Stomach (tissue), 4 donors: ENCODE measurements around the gene EOLA2.

ENCODE experiments used
- EP300 ChIP-seq: sonication (generic); formaldehyde crosslinking; IDR thresholded peaks from one replicate; pipeline ENCODE4 v1.6.1; 2017; ENCODE audit warnings: antibody characterized with exemption
- POLR2A ChIP-seq, 4 donors: fragments of 450-650 bp; IDR thresholded peaks; one replicate each; pipeline ENCODE4 v1.6.1; 2016; ENCODE audit warnings: antibody characterized with exemption in 4 of 4, control low read depth in 2 of 4, mild to moderate bottlenecking in 1 of 4, moderate library complexity in 1 of 4

DNA sequence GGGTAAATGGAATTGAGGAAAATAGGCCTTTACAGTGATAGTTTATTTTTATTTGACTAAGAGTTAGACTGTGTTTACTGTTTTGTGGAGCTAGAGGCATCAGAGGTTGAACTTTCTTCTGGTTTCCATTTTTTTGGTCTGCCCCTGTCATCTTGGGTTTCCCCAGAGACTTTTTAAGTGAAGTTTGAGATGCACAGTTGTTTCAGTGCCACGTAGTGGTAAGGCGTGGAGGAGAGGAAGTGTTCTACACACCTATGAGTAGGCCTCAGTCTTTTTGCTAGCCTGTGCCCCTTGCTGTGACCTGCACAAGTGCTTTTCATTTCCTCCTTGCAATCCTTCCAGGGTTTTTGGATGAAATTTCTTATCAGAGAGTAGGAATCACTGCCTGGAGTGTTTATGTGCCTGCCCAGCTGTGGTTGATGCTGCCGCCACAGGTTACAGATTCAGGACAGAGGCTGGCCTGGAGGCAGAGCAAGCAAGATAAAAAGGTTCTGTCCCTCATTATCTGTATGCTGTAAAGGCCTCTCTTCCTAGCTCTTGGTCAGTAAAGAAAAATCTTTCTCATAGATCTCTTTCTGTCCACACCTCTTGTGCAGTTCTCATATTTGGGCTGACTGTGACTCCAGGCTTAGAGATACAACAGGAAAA lies 21.4 kb downstream of the EOLA2 start:
- TF ChIP-seq POLR2A (IDR thresholded peaks at IDR 0.05) (no peak), EP300 (no peak)
